Upper lobe of left lung (tissue), 4 donors: ENCODE measurements around the gene SLC19A2.

Source experiments
- CTCF ChIP-seq, 6 experiments: fragments of 450-650 bp in 4 of 6; fragments of 200-600 bp in 2 of 6; sonication (generic) in 2 of 6; IDR thresholded peaks; one replicate each; pipeline ENCODE4 v1.5.1; 2016 to 2019; ENCODE audit warnings: antibody characterized with exemption in 6 of 6
- EP300 ChIP-seq, 4 donors: sonication (generic); formaldehyde crosslinking; IDR thresholded peaks; one replicate each; pipeline ENCODE4 v1.5.1; 2017; ENCODE audit warnings: antibody characterized with exemption in 4 of 4, control low read depth in 2 of 4
- POLR2A ChIP-seq, 4 donors: fragments of 450-650 bp; IDR thresholded peaks; one replicate each; pipeline ENCODE4 v1.5.1; 2016 to 2017; ENCODE audit warnings: antibody characterized with exemption in 4 of 4, mild to moderate bottlenecking in 2 of 4

GRCh38 chr1:169507413-169507812 is 21.7 kb upstream of the SLC19A2 start:
- TF ChIP-seq CTCF (IDR thresholded peaks at IDR 0.05) (no peak), POLR2A (IDR thresholded peaks at IDR 0.05) (no peak), EP300 (IDR thresholded peaks at IDR 0.05) (no peak)
